Measurements from ENCODE around the gene ARHGAP42. TPM values are rescaled to one million over a fixed set of nuclear protein-coding genes. Genes with fewer than 3 reads are reported as not detected.

Gene ARHGAP42
- total RNA-seq, 1 donor from 2014 or later: 33.2 TPM

DNA sequence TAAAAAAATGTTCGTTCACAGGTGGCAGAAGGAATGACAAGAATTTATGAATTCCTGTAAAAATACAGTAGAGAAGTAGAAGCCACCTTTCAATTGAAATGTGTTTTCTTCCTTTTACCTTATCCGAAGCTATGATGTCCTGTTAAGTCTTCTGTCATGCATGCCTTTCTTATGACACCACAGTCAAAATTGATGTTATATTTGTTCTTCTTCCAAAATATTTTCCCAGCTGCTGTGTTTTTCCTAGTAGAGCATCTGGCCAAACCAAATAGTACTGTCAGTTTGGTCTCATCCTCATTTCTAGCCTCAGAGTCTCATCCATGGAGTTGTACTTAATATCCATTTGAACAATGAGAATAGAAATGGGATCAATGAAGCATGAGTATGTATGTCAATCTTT lies 236.5 kb downstream of the ARHGAP42 start:
- Histone ChIP-seq H3K36me3 (ENCODE audit: insufficient read depth, low read length) (no peaks in the 10 kb centered on the region), H3K9ac (ENCODE audit: low read length) (no peak overlapping the region), H3K79me2 (ENCODE audit: insufficient read depth, low read length) (no peaks in the 10 kb centered on the region), H3K9me3 (ENCODE audit: insufficient read depth, low read depth, low read length) (no peaks in the 10 kb centered on the region), H3K4me2 (ENCODE audit: low read length) (peak overlapping the region; percentile 3), H3K27ac (ENCODE audit: low read depth, low read length) (no peak overlapping the region), H4K20me1 (ENCODE audit: insufficient read depth, low read length) (no peaks in the 10 kb centered on the region), H3K4me1 (ENCODE audit: insufficient read depth, low read length) (peaks cover 27% of the 10 kb centered on the region), H3K4me3 (ENCODE audit: insufficient read depth, low read depth, low read length) (no peak overlapping the region), H2AFZ (ENCODE audit: low read depth, low read length) (no peak overlapping the region), H3K27me3 (ENCODE audit: insufficient read depth, low read length) (no peaks in the 10 kb centered on the region)
- Mint-ChIP-seq H3K9me3 (ENCODE audit: unreplicated experiment) (no peaks in the 10 kb centered on the region), H3K27me3 (ENCODE audit: low read depth, unreplicated experiment) (no peaks in the 10 kb centered on the region), H3K4me1 (ENCODE audit: low read depth, unreplicated experiment) (peaks cover 31% of the 10 kb centered on the region), H3K27ac (ENCODE audit: unreplicated experiment) (no peak overlapping the region), H3K36me3 (ENCODE audit: low read depth, unreplicated experiment) (no peaks in the 10 kb centered on the region), H3K4me3 (ENCODE audit: unreplicated experiment) (no peak overlapping the region)
- FAIRE-seq (peak; percentile 23), DNase-seq (ENCODE audit: low read depth) (peak; percentile 59)
- TF ChIP-seq, protein P1, sequence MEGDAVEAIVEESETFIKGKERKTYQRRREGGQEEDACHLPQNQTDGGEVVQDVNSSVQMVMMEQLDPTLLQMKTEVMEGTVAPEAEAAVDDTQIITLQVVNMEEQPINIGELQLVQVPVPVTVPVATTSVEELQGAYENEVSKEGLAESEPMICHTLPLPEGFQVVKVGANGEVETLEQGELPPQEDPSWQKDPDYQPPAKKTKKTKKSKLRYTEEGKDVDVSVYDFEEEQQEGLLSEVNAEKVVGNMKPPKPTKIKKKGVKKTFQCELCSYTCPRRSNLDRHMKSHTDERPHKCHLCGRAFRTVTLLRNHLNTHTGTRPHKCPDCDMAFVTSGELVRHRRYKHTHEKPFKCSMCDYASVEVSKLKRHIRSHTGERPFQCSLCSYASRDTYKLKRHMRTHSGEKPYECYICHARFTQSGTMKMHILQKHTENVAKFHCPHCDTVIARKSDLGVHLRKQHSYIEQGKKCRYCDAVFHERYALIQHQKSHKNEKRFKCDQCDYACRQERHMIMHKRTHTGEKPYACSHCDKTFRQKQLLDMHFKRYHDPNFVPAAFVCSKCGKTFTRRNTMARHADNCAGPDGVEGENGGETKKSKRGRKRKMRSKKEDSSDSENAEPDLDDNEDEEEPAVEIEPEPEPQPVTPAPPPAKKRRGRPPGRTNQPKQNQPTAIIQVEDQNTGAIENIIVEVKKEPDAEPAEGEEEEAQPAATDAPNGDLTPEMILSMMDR (IDR thresholded peaks at IDR 0.05; ENCODE audit: insufficient read depth, low read depth, low read length): no peak
- TF ChIP-seq EZH2 (IDR thresholded peaks at IDR 0.05; ENCODE audit: insufficient read depth, low read length): no peak

DNA sequence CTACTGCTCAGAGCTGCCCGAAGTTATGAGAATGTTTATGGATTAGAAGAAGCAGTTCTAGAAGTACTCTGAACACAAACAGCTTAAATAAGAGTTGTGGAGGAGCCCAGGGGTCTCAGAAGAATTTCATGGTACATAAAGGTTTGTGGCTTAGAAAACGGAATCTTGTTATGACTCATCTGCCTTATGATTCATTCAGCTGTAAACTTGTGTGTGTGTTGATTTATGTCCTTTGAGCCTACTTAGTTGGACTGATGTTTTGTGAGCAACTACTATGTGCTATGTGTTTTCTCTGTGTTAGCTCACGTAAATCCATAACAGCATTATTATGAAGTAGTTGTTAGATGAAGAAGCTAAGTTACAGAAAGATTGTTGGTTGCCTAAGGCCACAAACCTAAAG lies 238.8 kb downstream of the ARHGAP42 start:
- Histone ChIP-seq H3K9me3 (ENCODE audit: insufficient read depth, low read depth, low read length) (no peaks in the 10 kb centered on the region), H3K4me2 (ENCODE audit: low read length) (peak overlapping the region; percentile 41)
- H3K36me3 Mint-ChIP-seq (ENCODE audit: low read depth, unreplicated experiment): no peaks in the 10 kb centered on the region

DNA sequence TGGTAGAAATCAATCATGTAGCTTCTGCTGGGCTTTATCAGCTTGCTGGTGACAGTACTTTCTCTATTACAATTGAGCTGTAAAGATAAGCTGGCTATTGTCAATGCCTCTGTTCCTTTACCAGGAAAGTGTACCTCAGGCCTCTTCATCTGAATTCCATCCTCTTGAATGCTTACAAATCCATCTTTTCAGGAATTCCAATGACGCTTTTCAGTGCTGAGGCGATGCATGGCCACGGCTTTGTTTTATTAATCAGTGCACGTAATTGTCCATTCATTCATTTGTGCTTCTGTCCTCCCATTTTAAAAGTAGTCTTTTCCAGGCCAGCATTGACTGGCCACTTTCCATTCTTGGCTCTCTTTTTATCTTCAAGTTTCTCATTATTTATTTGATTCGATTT lies 240.5 kb downstream of the ARHGAP42 start:
- Mint-ChIP-seq H3K27me3 (ENCODE audit: low read depth, unreplicated experiment) (no peaks in the 10 kb centered on the region), H3K27ac (ENCODE audit: unreplicated experiment) (peak overlapping the region; percentile 1), H3K9me3 (ENCODE audit: unreplicated experiment) (no peaks in the 10 kb centered on the region), H3K36me3 (ENCODE audit: low read depth, unreplicated experiment) (no peaks in the 10 kb centered on the region), H3K4me3 (ENCODE audit: unreplicated experiment) (no peak overlapping the region), H3K4me1 (ENCODE audit: low read depth, unreplicated experiment) (peaks cover 42% of the 10 kb centered on the region)
- peak overlapping the region; percentile 45 for H3K9ac ChIP-seq (ENCODE audit: low read length)
- peak overlapping the region; percentile 41 for H3K27ac ChIP-seq (ENCODE audit: low read depth, low read length)
- DNase-seq (ENCODE audit: low read depth) (peak; percentile 81), FAIRE-seq (no peak)
- no peaks in the 10 kb centered on the region for H3K36me3 ChIP-seq (ENCODE audit: insufficient read depth, low read length)
- peaks cover 31% of the 10 kb centered on the region for H3K4me1 ChIP-seq (ENCODE audit: insufficient read depth, low read length)
- H2AFZ ChIP-seq (ENCODE audit: low read depth, low read length): no peak overlapping the region
- H4K20me1 ChIP-seq (ENCODE audit: insufficient read depth, low read length): no peaks in the 10 kb centered on the region
- TF ChIP-seq, protein P1 (IDR thresholded peaks at IDR 0.05; ENCODE audit: insufficient read depth, low read depth, low read length): no peak
- no peak for TF ChIP-seq EZH2 (IDR thresholded peaks at IDR 0.05; ENCODE audit: insufficient read depth, low read length)
- H3K9me3 ChIP-seq (ENCODE audit: insufficient read depth, low read depth, low read length): no peaks in the 10 kb centered on the region
- no peak overlapping the region for H3K4me3 ChIP-seq (ENCODE audit: insufficient read depth, low read depth, low read length)
- peak overlapping the region; percentile 76 for H3K4me2 ChIP-seq (ENCODE audit: low read length)
- no peaks in the 10 kb centered on the region for H3K27me3 ChIP-seq (ENCODE audit: insufficient read depth, low read length)
- H3K79me2 ChIP-seq (ENCODE audit: insufficient read depth, low read length): no peaks in the 10 kb centered on the region

More for the DNA sequence above, 238.8 kb downstream of the ARHGAP42 start:
- FAIRE-seq: no peak
- no peak overlapping the region for H3K9ac ChIP-seq (ENCODE audit: low read length)
- Mint-ChIP-seq H3K4me3 (ENCODE audit: unreplicated experiment) (no peak overlapping the region), H3K27ac (ENCODE audit: unreplicated experiment) (no peak overlapping the region), H3K27me3 (ENCODE audit: low read depth, unreplicated experiment) (no peaks in the 10 kb centered on the region), H3K4me1 (ENCODE audit: low read depth, unreplicated experiment) (peaks cover 39% of the 10 kb centered on the region), H3K9me3 (ENCODE audit: unreplicated experiment) (no peaks in the 10 kb centered on the region)
- no peak for TF ChIP-seq EZH2 (IDR thresholded peaks at IDR 0.05; ENCODE audit: insufficient read depth, low read length)
- TF ChIP-seq, protein P1 (IDR thresholded peaks at IDR 0.05; ENCODE audit: insufficient read depth, low read depth, low read length): no peak
- peak; percentile 89 for DNase-seq (ENCODE audit: low read depth)
- peaks cover 31% of the 10 kb centered on the region for H3K4me1 ChIP-seq (ENCODE audit: insufficient read depth, low read length)
- H4K20me1 ChIP-seq (ENCODE audit: insufficient read depth, low read length): no peaks in the 10 kb centered on the region
- no peak overlapping the region for H2AFZ ChIP-seq (ENCODE audit: low read depth, low read length)
- H3K27ac ChIP-seq (ENCODE audit: low read depth, low read length): peak overlapping the region; percentile 45
- H3K27me3 ChIP-seq (ENCODE audit: insufficient read depth, low read length): no peaks in the 10 kb centered on the region
- no peak overlapping the region for H3K4me3 ChIP-seq (ENCODE audit: insufficient read depth, low read depth, low read length)
- no peaks in the 10 kb centered on the region for H3K36me3 ChIP-seq (ENCODE audit: insufficient read depth, low read length)
- H3K79me2 ChIP-seq (ENCODE audit: insufficient read depth, low read length): no peaks in the 10 kb centered on the region
